Panc1 (cell line): Measurements from ENCODE around the gene ZBTB7C. TPM values are rescaled to one million over a fixed set of nuclear protein-coding genes. Genes with fewer than 3 reads are reported as not detected.

Experiments used
- ATAC-seq: fragments of 200-7000 bp; cut with Tn5 transposase; 2 replicates; pipeline ENCODE4 v1.9.1; 2020; ENCODE audit warnings: mild to moderate bottlenecking, moderate library complexity
- BruUV-seq: library from RNA; stranded (reverse); fragments of 400-500 nt; replicated peaks from 2 replicates; lab custom pipeline; 2021; lab: Mats Ljungman, UMichigan
- CTCF ChIA-PET: fragments of 300-600 bp; sonication (Branson Sonifier 250); formaldehyde crosslinking; loops from one replicate; lab custom pipeline; 2022; ENCODE audit warnings: antibody characterized with exemption; lab: Charles Lee
- POLR2A ChIA-PET: fragments of 300-600 bp; sonication (Branson Sonifier 250); formaldehyde crosslinking; loops from one replicate; lab custom pipeline; 2022; ENCODE audit warnings: antibody characterized with exemption; lab: Charles Lee
- DNase-seq: peaks from one replicate; pipeline ENCODE4 v3.0.0-alpha.2; 2010; ENCODE audit warnings: low read depth, low spot score
- H3K27ac ChIP-seq: 2 replicates; pipeline ENCODE4 v1.5.1; 2011; ENCODE audit warnings: mild to moderate bottlenecking, low read length, inconsistent platforms
- H3K27me3 ChIP-seq: fragments of 200-500 bp; sonication (Bioruptor generic); 2 replicates; pipeline ENCODE4 v1.6.0; 2014; ENCODE audit warnings: low read length, inconsistent platforms; ENCODE audit not compliant: control insufficient read depth, insufficient read depth
- H3K36me3 ChIP-seq: fragments of 200-500 bp; sonication (Bioruptor generic); 2 replicates; pipeline ENCODE4 v1.5.1; 2014; ENCODE audit warnings: inconsistent platforms, mild to moderate bottlenecking, low read length, moderate library complexity; ENCODE audit not compliant: control insufficient read depth, insufficient read depth
- H3K4me1 ChIP-seq: 2 replicates; pipeline ENCODE4 v1.5.1; 2011; ENCODE audit warnings: inconsistent platforms, mild to moderate bottlenecking, low read length, moderate library complexity; ENCODE audit not compliant: control insufficient read depth, insufficient read depth
- H3K4me3 ChIP-seq, 2 experiments: 2 replicates each; pipeline ENCODE4 v1.5.1; 2011 to 2012; ENCODE audit warnings: low read depth in 2 of 2, low read length in 2 of 2, mild to moderate bottlenecking in 2 of 2, inconsistent platforms in 1 of 2, moderate library complexity in 1 of 2
- H3K9me3 ChIP-seq: fragments of 200-500 bp; sonication (Bioruptor generic); 2 replicates; pipeline ENCODE4 v1.5.1; 2014; ENCODE audit warnings: low read depth, mild to moderate bottlenecking, inconsistent platforms, low read length, moderate library complexity; ENCODE audit not compliant: control insufficient read depth, insufficient read depth
- POLR2AphosphoS5 ChIP-seq: IDR thresholded peaks from 2 replicates; pipeline ENCODE4 v1.6.1; 2012; ENCODE audit warnings: mild to moderate bottlenecking, low read depth, low read length, moderate library complexity
- SIN3A ChIP-seq: IDR thresholded peaks from 2 replicates; pipeline ENCODE4 v1.6.1; 2012; ENCODE audit warnings: low read depth, mild to moderate bottlenecking, low read length, moderate library complexity, borderline replicate concordance; ENCODE audit not compliant: insufficient read depth
- TCF7L2 ChIP-seq: IDR thresholded peaks from 2 replicates; pipeline ENCODE4 v1.6.1; 2011; ENCODE audit warnings: mild to moderate bottlenecking, low read depth, low read length, inconsistent platforms
- in situ Hi-C: cut with HindIII; loops from 2 replicates; pipeline ENCODE4 v1.10.0; 2016; ENCODE audit warnings: low sequenced_read_pairs, low pct_unique_long_range_greater_than_20kb
- intact Hi-C: fragments of 100-400 bp; cut with micrococcal nuclease; formaldehyde crosslinking; loops from one replicate; pipeline ENCODE4 v1.10.0; 2022; ENCODE audit not compliant: unreplicated experiment
- total RNA-seq: library from RNA; stranded (reverse); gene quantifications from one replicate; pipeline ENCODE4 v1.2.1, GENCODE V29; 2021; ENCODE audit not compliant: unreplicated experiment
- TF ChIP-seq, protein P1 (sequence below), 2 experiments: IDR thresholded peaks; 2 replicates each; pipeline ENCODE4 v1.6.1; 2011 to 2012; ENCODE audit warnings: low read depth in 2 of 2, control low read depth in 1 of 2, low read length in 1 of 2, mild to moderate bottlenecking in 1 of 2, moderate library complexity in 1 of 2; ENCODE audit not compliant: insufficient read depth in 1 of 2
- TF ChIP-seq, protein P2 (sequence below): fragments of 450-650 bp; IDR thresholded peaks from 2 replicates; pipeline ENCODE4 v1.5.1; 2017; ENCODE audit warnings: mild to moderate bottlenecking

ZBTB7C gene
- total RNA-seq, 1 experiment from 2014 or later = 0.03 TPM

DNA sequence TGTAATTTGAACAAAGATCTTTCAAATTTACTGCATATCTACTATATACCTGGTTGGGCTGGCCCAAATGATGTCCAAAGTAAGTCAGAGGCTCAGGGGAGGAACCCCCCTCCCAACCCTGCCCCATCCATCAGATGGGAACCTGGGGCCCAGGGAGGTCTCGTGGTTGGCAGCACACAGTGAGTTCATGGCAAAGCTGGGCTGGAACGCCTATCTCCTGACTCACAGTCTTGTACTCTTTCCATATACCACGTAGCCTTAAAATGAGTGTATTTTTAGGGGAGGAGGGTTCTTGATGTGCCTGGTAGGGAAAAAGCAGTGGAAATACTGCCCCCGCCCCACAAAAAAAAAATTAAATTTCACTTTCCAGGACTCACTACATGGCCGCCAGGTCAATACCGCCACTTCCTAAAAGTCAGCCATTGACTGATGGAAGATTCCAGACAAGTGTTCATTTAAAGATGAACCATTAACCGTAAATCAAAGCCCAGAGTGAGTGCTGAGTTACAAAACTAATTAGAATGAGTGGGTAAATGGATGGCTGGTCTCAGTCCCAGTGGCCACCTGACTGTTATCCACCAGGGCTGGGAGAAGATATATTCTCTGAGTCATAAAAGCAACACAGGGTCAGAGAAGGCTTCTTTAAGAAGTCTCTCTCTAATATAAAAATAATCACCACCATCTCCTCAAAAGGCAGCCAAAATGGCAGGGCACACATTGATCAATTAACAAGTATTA lies 80.5 kb downstream of the ZBTB7C start:
- ATAC-seq (no peak), DNase-seq (no peak)
- no peaks in the 10 kb centered on the region for H3K36me3 ChIP-seq
- in situ Hi-C loops (no loop called here), intact Hi-C loops (no loop called here)
- no peak overlapping the region for H3K4me3 ChIP-seq
- no peaks in the 10 kb centered on the region for H3K4me1 ChIP-seq
- CTCF ChIA-PET = no interaction called here
- BruUV-seq = no TSS peak
- H3K9me3 ChIP-seq = no peaks in the 10 kb centered on the region
- TF ChIP-seq, protein P1, sequence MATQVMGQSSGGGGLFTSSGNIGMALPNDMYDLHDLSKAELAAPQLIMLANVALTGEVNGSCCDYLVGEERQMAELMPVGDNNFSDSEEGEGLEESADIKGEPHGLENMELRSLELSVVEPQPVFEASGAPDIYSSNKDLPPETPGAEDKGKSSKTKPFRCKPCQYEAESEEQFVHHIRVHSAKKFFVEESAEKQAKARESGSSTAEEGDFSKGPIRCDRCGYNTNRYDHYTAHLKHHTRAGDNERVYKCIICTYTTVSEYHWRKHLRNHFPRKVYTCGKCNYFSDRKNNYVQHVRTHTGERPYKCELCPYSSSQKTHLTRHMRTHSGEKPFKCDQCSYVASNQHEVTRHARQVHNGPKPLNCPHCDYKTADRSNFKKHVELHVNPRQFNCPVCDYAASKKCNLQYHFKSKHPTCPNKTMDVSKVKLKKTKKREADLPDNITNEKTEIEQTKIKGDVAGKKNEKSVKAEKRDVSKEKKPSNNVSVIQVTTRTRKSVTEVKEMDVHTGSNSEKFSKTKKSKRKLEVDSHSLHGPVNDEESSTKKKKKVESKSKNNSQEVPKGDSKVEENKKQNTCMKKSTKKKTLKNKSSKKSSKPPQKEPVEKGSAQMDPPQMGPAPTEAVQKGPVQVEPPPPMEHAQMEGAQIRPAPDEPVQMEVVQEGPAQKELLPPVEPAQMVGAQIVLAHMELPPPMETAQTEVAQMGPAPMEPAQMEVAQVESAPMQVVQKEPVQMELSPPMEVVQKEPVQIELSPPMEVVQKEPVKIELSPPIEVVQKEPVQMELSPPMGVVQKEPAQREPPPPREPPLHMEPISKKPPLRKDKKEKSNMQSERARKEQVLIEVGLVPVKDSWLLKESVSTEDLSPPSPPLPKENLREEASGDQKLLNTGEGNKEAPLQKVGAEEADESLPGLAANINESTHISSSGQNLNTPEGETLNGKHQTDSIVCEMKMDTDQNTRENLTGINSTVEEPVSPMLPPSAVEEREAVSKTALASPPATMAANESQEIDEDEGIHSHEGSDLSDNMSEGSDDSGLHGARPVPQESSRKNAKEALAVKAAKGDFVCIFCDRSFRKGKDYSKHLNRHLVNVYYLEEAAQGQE (IDR thresholded peaks at IDR 0.05; ENCODE audit: insufficient read depth in 1 of 2, low read depth in 2 of 2, low read length in 1 of 2) = no peak
- TF ChIP-seq SIN3A = no peak
- TF ChIP-seq TCF7L2 = no peak
- TF ChIP-seq, protein P2, sequence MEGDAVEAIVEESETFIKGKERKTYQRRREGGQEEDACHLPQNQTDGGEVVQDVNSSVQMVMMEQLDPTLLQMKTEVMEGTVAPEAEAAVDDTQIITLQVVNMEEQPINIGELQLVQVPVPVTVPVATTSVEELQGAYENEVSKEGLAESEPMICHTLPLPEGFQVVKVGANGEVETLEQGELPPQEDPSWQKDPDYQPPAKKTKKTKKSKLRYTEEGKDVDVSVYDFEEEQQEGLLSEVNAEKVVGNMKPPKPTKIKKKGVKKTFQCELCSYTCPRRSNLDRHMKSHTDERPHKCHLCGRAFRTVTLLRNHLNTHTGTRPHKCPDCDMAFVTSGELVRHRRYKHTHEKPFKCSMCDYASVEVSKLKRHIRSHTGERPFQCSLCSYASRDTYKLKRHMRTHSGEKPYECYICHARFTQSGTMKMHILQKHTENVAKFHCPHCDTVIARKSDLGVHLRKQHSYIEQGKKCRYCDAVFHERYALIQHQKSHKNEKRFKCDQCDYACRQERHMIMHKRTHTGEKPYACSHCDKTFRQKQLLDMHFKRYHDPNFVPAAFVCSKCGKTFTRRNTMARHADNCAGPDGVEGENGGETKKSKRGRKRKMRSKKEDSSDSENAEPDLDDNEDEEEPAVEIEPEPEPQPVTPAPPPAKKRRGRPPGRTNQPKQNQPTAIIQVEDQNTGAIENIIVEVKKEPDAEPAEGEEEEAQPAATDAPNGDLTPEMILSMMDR = no peak
- no peak for TF ChIP-seq POLR2AphosphoS5
- POLR2A ChIA-PET = no interaction called here
- H3K27ac ChIP-seq = no peak overlapping the region
- no peaks in the 10 kb centered on the region for H3K27me3 ChIP-seq

DNA sequence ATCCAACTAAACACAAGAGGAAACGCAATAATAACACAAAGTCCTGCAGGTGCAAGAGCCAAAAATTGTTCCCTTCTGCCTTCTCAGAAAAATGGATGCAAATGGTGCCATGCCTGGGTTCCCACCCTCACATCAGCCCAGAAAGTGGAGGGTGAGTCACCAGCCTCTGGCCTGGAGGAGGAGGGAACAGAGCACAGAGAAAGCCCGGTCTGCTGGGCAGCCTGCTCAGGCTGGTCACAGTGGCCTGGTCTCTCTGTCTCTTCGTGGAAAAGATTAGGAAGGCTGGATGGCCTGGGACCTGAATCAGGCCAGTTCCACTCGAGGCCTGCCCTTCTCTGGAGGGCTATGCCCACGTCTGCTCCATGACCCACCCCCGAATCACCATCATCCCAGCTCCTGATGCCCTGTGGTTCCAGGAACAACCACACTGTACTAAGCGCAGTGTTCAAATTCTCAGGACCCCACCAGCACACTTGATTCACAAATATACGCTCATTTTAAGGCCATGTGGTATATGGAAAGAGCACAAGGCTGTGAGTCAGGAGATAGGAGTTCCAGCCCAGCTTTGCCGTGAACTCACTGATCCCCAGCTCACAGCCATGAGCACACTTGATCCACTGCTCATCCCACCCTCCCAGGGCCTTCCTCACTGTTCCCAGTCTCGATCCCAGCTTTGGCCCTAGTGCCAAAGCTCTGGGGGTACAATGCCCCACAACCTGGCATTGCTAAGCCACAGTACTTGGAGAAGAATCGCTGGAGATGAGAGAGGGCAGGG lies 82.1 kb downstream of the ZBTB7C start:
- intact Hi-C loops = no loop called here
- Histone ChIP-seq H3K4me3 (no peak overlapping the region), H3K27me3 (no peaks in the 10 kb centered on the region), H3K9me3 (no peaks in the 10 kb centered on the region), H3K36me3 (no peaks in the 10 kb centered on the region), H3K27ac (no peak overlapping the region), H3K4me1 (no peaks in the 10 kb centered on the region)
- POLR2A ChIA-PET = no interaction called here
- ATAC-seq (0 out of 2 replicates have a peak, but pooled peaks have one; percentile 68), DNase-seq (no peak)
- BruUV-seq = no TSS peak
- in situ Hi-C loops = no loop called here
- CTCF ChIA-PET = no interaction called here
- TF ChIP-seq, protein P1 (IDR thresholded peaks at IDR 0.05; ENCODE audit: insufficient read depth in 1 of 2, low read depth in 2 of 2, low read length in 1 of 2) = no peak
- no peak for TF ChIP-seq SIN3A
- no peak for TF ChIP-seq TCF7L2
- no peak for TF ChIP-seq POLR2AphosphoS5
- TF ChIP-seq, protein P2 = no peak
